ENCODE measurements around the gene DNAH10.
A peak's percentile ranks its signal among the peaks of the same experiment; 100 is the strongest.
"Not testable (repeated sequence)": the region's sequence is repeated elsewhere in the genome, so short reads cannot be mapped to it uniquely, and the experiment has no call there.

The DNAH10 gene

GRCh38 chr12:123748661-123749060 is 13.4 kb upstream of the DNAH10 start:
- no peak for DNase-seq (ENCODE audit: low read depth)

- DNase-seq (ENCODE audit: low read depth) = no peak
These were observed 12.7 kb upstream of the DNAH10 start for GRCh38 chr12:123749355-123749754.

GRCh38 chr12:123750159-123750656 is 11.9 kb upstream of the DNAH10 start:
- DNase-seq (ENCODE audit: low read depth) = no peak

- no peak for DNase-seq (ENCODE audit: low read depth)
These were observed 10.1 kb upstream of the DNAH10 start for GRCh38 chr12:123752046-123752445.

GRCh38 chr12:123754041-123754772 is 7.9 kb upstream of the DNAH10 start:
- no peak for DNase-seq (ENCODE audit: low read depth)

- DNase-seq (ENCODE audit: low read depth) = peak; percentile 79
These were observed 4.5 kb upstream of the DNAH10 start for GRCh38 chr12:123757561-123757960.

- no peak for DNase-seq (ENCODE audit: low read depth)
These were observed 1.7 kb upstream of the DNAH10 start for GRCh38 chr12:123760267-123760938.

- no peak for DNase-seq (ENCODE audit: low read depth)
These were observed 583 bp downstream of the DNAH10 start for GRCh38 chr12:123762715-123763052.

GRCh38 chr12:123763093-123763492 is 992 bp downstream of the DNAH10 start:
- DNase-seq (ENCODE audit: low read depth) = no peak

GRCh38 chr12:123764109-123764508 is 2.0 kb downstream of the DNAH10 start:
- no peak for DNase-seq (ENCODE audit: low read depth)

- no peak for DNase-seq (ENCODE audit: low read depth)
These were observed 3.5 kb downstream of the DNAH10 start for GRCh38 chr12:123765504-123766035.

- no peak for DNase-seq (ENCODE audit: low read depth)
These were observed 5.5 kb downstream of the DNAH10 start for GRCh38 chr12:123767613-123768012.

GRCh38 chr12:123771261-123771660 is 9.2 kb downstream of the DNAH10 start:
- no peak for DNase-seq (ENCODE audit: low read depth)

GRCh38 chr12:123772074-123772473 is 10.0 kb downstream of the DNAH10 start:
- DNase-seq (ENCODE audit: low read depth) = no peak

- no peak for DNase-seq (ENCODE audit: low read depth)
These were observed 11.3 kb downstream of the DNAH10 start for GRCh38 chr12:123773375-123773774.

GRCh38 chr12:123779551-123779950 is 17.4 kb downstream of the DNAH10 start:
- no peak for DNase-seq (ENCODE audit: low read depth)

GRCh38 chr12:123782997-123783792 is 21.1 kb downstream of the DNAH10 start:
- DNase-seq (ENCODE audit: low read depth) = no peak

GRCh38 chr12:123787466-123787865 is 25.4 kb downstream of the DNAH10 start:
- DNase-seq (ENCODE audit: low read depth) = no peak

- DNase-seq (ENCODE audit: low read depth) = no peak
These were observed 26.4 kb downstream of the DNAH10 start for GRCh38 chr12:123788541-123788940.

GRCh38 chr12:123789422-123789821 is 27.3 kb downstream of the DNAH10 start:
- not testable (repeated sequence) for DNase-seq (ENCODE audit: low read depth)

- no peak for DNase-seq (ENCODE audit: low read depth)
These were observed 28.9 kb downstream of the DNAH10 start for GRCh38 chr12:123790905-123791467.

GRCh38 chr12:123794027-123794426 is 31.9 kb downstream of the DNAH10 start:
- DNase-seq (ENCODE audit: low read depth) = no peak
